SU-DHL-6 (cell line): ENCODE results near the gene INTS6.

Experiments
- H2AFZ ChIP-seq: fragments of 200-600 bp; sonication (generic); 2 replicates; pipeline ENCODE4 v1.6.1; 2014; ENCODE audit warnings: low read depth, mild to moderate bottlenecking, moderate library complexity, mixed read lengths, antibody characterized with exemption, low read length; ENCODE audit not compliant: severe bottlenecking
- H3F3A ChIP-seq: fragments of 200-600 bp; shearing (Covaris generic); 2 replicates; pipeline ENCODE4 v1.6.0; 2016; ENCODE audit warnings: antibody characterized with exemption, mild to moderate bottlenecking; ENCODE audit not compliant: insufficient read depth
- H3K27ac ChIP-seq: fragments of 200-600 bp; sonication (generic); 2 replicates; pipeline ENCODE4 v1.5.1; 2016; ENCODE audit warnings: low read depth, mild to moderate bottlenecking, low read length, moderate library complexity, mixed read lengths
- H3K27me3 ChIP-seq: fragments of 200-600 bp; sonication (generic), shearing (Covaris generic); 2 replicates; pipeline ENCODE4 v1.6.0; 2014; ENCODE audit warnings: mild to moderate bottlenecking, low read length
- H3K36me3 ChIP-seq: fragments of 200-600 bp; sonication (generic); 2 replicates; pipeline ENCODE4 v1.6.1; 2014; ENCODE audit warnings: mild to moderate bottlenecking, low read length, mixed read lengths
- H3K4me2 ChIP-seq: fragments of 300-600, 200-600 bp; shearing (Covaris generic), sonication (generic); 2 replicates; pipeline ENCODE4 v1.6.0; 2014; ENCODE audit warnings: low read length, low read depth, mild to moderate bottlenecking; ENCODE audit not compliant: poor library complexity, severe bottlenecking
- H3K4me3 ChIP-seq: fragments of 200-600 bp; sonication (generic); 2 replicates; pipeline ENCODE4 v1.5.1; 2014; ENCODE audit warnings: antibody characterized with exemption, low read length, mild to moderate bottlenecking, mixed read lengths; ENCODE audit not compliant: insufficient read depth, poor library complexity, severe bottlenecking
- H3K79me2 ChIP-seq: fragments of 200-600 bp; sonication (generic); 2 replicates; pipeline ENCODE4 v1.6.1; 2014; ENCODE audit warnings: mild to moderate bottlenecking, low read length, moderate library complexity; ENCODE audit not compliant: insufficient read depth
- H3K9ac ChIP-seq: fragments of 200-600 bp; sonication (generic); 2 replicates; pipeline ENCODE4 v1.7.0; 2014; ENCODE audit warnings: mild to moderate bottlenecking, low read length
- H3K9me2 ChIP-seq: fragments of 200-600 bp; sonication (generic); replicated peaks from 2 replicates; pipeline ENCODE4 v1.6.1; 2014; ENCODE audit warnings: low read length; ENCODE audit not compliant: insufficient read depth
- H3K9me3 ChIP-seq: fragments of 200-600 bp; sonication (generic); 2 replicates; pipeline ENCODE4 v1.6.1; 2014; ENCODE audit warnings: low read length, mixed read lengths; ENCODE audit not compliant: insufficient read depth
- H4K20me1 ChIP-seq: fragments of 200-600 bp; sonication (generic); 2 replicates; pipeline ENCODE4 v1.6.1; 2014; ENCODE audit warnings: low read depth, mild to moderate bottlenecking, antibody characterized with exemption, low read length, moderate library complexity, mixed read lengths
- CTCF ChIP-seq: fragments of 200-600 bp; sonication (generic); IDR thresholded peaks from one replicate; pipeline ENCODE4 v1.5.1; 2017; ENCODE audit warnings: antibody characterized with exemption, mild to moderate bottlenecking, low read length, moderate library complexity; ENCODE audit not compliant: insufficient read depth, poor library complexity, severe bottlenecking
- EZH2phosphoT487 ChIP-seq: fragments of 200-600 bp; sonication (generic), shearing (Covaris generic); conservative IDR thresholded peaks from 2 replicates; pipeline ENCODE4 v1.6.1; 2018; ENCODE audit warnings: mild to moderate bottlenecking, antibody characterized with exemption, low read length, moderate library complexity, mixed read lengths

Gene INTS6

GRCh38 chr13:51364404-51365008 is 88.3 kb downstream of the INTS6 start:
- Histone ChIP-seq H3K27me3 (no peaks in the 10 kb centered on the region), H3K9ac (no peak overlapping the region), H3K27ac (no peak overlapping the region), H4K20me1 (no peaks in the 10 kb centered on the region), H3K4me3 (no peak overlapping the region), H3K9me3 (no peaks in the 10 kb centered on the region), H2AFZ (no peak overlapping the region), H3K79me2 (no peaks in the 10 kb centered on the region), H3K9me2 (no peaks in the 10 kb centered on the region), H3K36me3 (peaks cover 64% of the 10 kb centered on the region), H3F3A (0 out of 2 replicates have a peak, but pooled peaks cover 4% of the 10 kb centered on the region), H3K4me2 (no peak overlapping the region)
- no peak for TF ChIP-seq CTCF

GRCh38 chr13:51363625-51364024 is 89.2 kb downstream of the INTS6 start:
- Histone ChIP-seq H3K36me3 (peaks cover 56% of the 10 kb centered on the region), H2AFZ (no peak overlapping the region), H3K9me2 (no peaks in the 10 kb centered on the region), H3K4me3 (no peak overlapping the region), H3K4me2 (no peak overlapping the region), H3K27me3 (no peaks in the 10 kb centered on the region), H3K9ac (no peak overlapping the region), H3F3A (0 out of 2 replicates have a peak, but pooled peaks cover 4% of the 10 kb centered on the region), H4K20me1 (no peaks in the 10 kb centered on the region), H3K79me2 (no peaks in the 10 kb centered on the region), H3K27ac (no peak overlapping the region), H3K9me3 (no peaks in the 10 kb centered on the region)
- TF ChIP-seq EZH2phosphoT487, result no peak
- TF ChIP-seq CTCF, result no peak

- H3K9ac ChIP-seq, result no peak overlapping the region
- no peak overlapping the region for H2AFZ ChIP-seq
- no peak for TF ChIP-seq CTCF
- no peak for TF ChIP-seq EZH2phosphoT487
- no peak overlapping the region for H3K4me3 ChIP-seq
- H3K4me2 ChIP-seq, result no peak overlapping the region
- H3K27ac ChIP-seq, result no peak overlapping the region
- no peaks in the 10 kb centered on the region for H3K9me3 ChIP-seq
- peaks cover 34% of the 10 kb centered on the region for H3K36me3 ChIP-seq
- no peaks in the 10 kb centered on the region for H3K9me2 ChIP-seq
- H3K27me3 ChIP-seq, result no peaks in the 10 kb centered on the region
- H3F3A ChIP-seq, result 0 out of 2 replicates have a peak, but pooled peaks cover 4% of the 10 kb centered on the region
- H4K20me1 ChIP-seq, result no peaks in the 10 kb centered on the region
- no peaks in the 10 kb centered on the region for H3K79me2 ChIP-seq
Observed at GRCh38 chr13:51361106-51361505, 91.7 kb downstream of the INTS6 start.
